H1 (cell line): Measurements from ENCODE around the gene C10orf95. TPM values are rescaled to one million over a fixed set of nuclear protein-coding genes. Genes with fewer than 3 reads are reported as not detected.

Experiments
- CHD1 ChIP-seq: IDR thresholded peaks from 2 replicates; pipeline ENCODE4 v1.6.1; 2012; ENCODE audit warnings: low read depth, low read length, improper control_type of control experiment
- RXRA ChIP-seq: IDR thresholded peaks from 2 replicates; pipeline ENCODE4 v1.6.1; 2011; ENCODE audit warnings: low read depth, mild to moderate bottlenecking, low read length, moderate library complexity; ENCODE audit not compliant: insufficient read depth
- polyA plus RNA-seq, 7 experiments: library from polyadenylated mRNA; depleted of rRNA in 3 of 7; stranded (reverse) in 5 of 7; unstranded in 2 of 7; fragments of >200 nt in 5 of 7; fragments of 200-250 nt in 2 of 7; gene quantifications; 1 replicate in 5 of 7; 2 replicates in 1 of 7; 4 replicates in 1 of 7; pipeline versions ENCODE4 v1.2.1 to v1.2.3, GENCODE V29; 2011 to 2013; ENCODE audit warnings: missing spikeins in 2 of 7, mixed read lengths in 2 of 7
- total RNA-seq: library from RNA; stranded (reverse); fragmentation: NEBNext Ultra II Directional; extraction: Animal tissue kit (Norgen Biotek cat#: 25700); gene quantifications from 2 replicates; pipeline ENCODE4 v1.2.1, GENCODE V29; 2021

C10orf95 gene
- total and polyA plus RNA-seq, 2 of the 8 experiments (the other 6 are each of a cell fraction or from before 2014, with no cell fraction given) = 0.34 to 0.48 TPM

GRCh38 chr10:102492983-102493382 lies 41.6 kb upstream of the C10orf95 start (continued):
- no peak for TF ChIP-seq RXRA
- TF ChIP-seq CHD1 = no peak
